ELR (cell line): ENCODE measurements around the gene STAT2.
"Not testable (repeated sequence)": the region's sequence is repeated elsewhere in the genome, so short reads cannot be mapped to it uniquely, and the experiment has no call there.

Experiments
- DNase-seq: peaks from one replicate; pipeline ENCODE4 v3.0.0-alpha.2; 2015; ENCODE audit warnings: low read depth

The STAT2 gene

GRCh38 chr12:56362130-56363059 is 2.5 kb upstream of the STAT2 start, which contains the start of gene APOF:
Gene APOF, minus strand, starts transcription at chr12:56362857. Its CDS starts 112 bp downstream, at chr12:56362745.
- DNase-seq: no peak

- no peak for DNase-seq
These were observed 1.7 kb upstream of the STAT2 start for GRCh38 chr12:56361487-56362129.

GRCh38 chr12:56358836-56359532 is 923 bp downstream of the STAT2 start:
- DNase-seq: peak; percentile 81

GRCh38 chr12:56351325-56351724 is 8.6 kb downstream of the STAT2 start:
- no peak for DNase-seq

GRCh38 chr12:56350662-56351061 is 9.2 kb downstream of the STAT2 start:
- DNase-seq: no peak

GRCh38 chr12:56348776-56349175 is 11.1 kb downstream of the STAT2 start:
- DNase-seq: no peak

GRCh38 chr12:56347255-56347654 is 12.7 kb downstream of the STAT2 start:
- DNase-seq: not testable (repeated sequence)

GRCh38 chr12:56346675-56347074 is 13.2 kb downstream of the STAT2 start:
- DNase-seq: peak; percentile 37

GRCh38 chr12:56342290-56342689 is 17.6 kb downstream of the STAT2 start:
- not testable (repeated sequence) for DNase-seq

- DNase-seq: no peak
These were observed 18.3 kb downstream of the STAT2 start for GRCh38 chr12:56341616-56342015.

GRCh38 chr12:56339158-56339422 is 20.8 kb downstream of the STAT2 start:
- DNase-seq: no peak

GRCh38 chr12:56338308-56339157 is 21.4 kb downstream of the STAT2 start, which contains the start of gene IL23A:
Gene IL23A, plus strand, starts transcription at chr12:56338884. Its CDS starts 161 bp downstream, at chr12:56339045.
- DNase-seq: peak; percentile 66

GRCh38 chr12:56337753-56338251 is 22.1 kb downstream of the STAT2 start:
- DNase-seq: no peak

- no peak for DNase-seq
These were observed 23.3 kb downstream of the STAT2 start for GRCh38 chr12:56336361-56337167.

GRCh38 chr12:56335527-56335926 is 24.4 kb downstream of the STAT2 start:
- not testable (repeated sequence) for DNase-seq

- no peak for DNase-seq
These were observed 25.5 kb downstream of the STAT2 start for GRCh38 chr12:56334490-56334793.

- peak; percentile 99 for DNase-seq
These were observed 26.0 kb downstream of the STAT2 start, which contains the start of gene PAN2 for GRCh38 chr12:56333679-56334489. Gene PAN2, minus strand, starts transcription at chr12:56334000. Its CDS starts 906 bp downstream, at chr12:56333094.

- no peak for DNase-seq
These were observed 26.7 kb downstream of the STAT2 start for GRCh38 chr12:56333197-56333678.

- DNase-seq: no peak
These were observed 27.3 kb downstream of the STAT2 start for GRCh38 chr12:56332512-56333196.
